Raji (cell line): ENCODE data around the gene UGT1A8.

Source experiments
- POLR2A ChIP-seq: IDR thresholded peaks from 2 replicates; pipeline ENCODE4 v1.6.1; 2011; ENCODE audit warnings: low read depth, low read length, control low read depth; ENCODE audit not compliant: insufficient read depth

Gene UGT1A8

GRCh38 chr2:233799087-233799665 lies 181.7 kb downstream of the UGT1A8 start:
- TF ChIP-seq POLR2A: no peak

GRCh38 chr2:233799716-233800115 lies 182.3 kb downstream of the UGT1A8 start:
- TF ChIP-seq POLR2A: no peak

- no peak for TF ChIP-seq POLR2A
Observed at GRCh38 chr2:233800208-233800607, 182.8 kb downstream of the UGT1A8 start.

- TF ChIP-seq POLR2A: no peak
Observed at GRCh38 chr2:233801357-233802131, 184.1 kb downstream of the UGT1A8 start.

- no peak for TF ChIP-seq POLR2A
Observed at GRCh38 chr2:233802132-233802815, 184.8 kb downstream of the UGT1A8 start.

GRCh38 chr2:233803292-233803911 lies 186.0 kb downstream of the UGT1A8 start:
- TF ChIP-seq POLR2A: no peak

- TF ChIP-seq POLR2A: no peak
Observed at GRCh38 chr2:233803994-233804393, 186.6 kb downstream of the UGT1A8 start.

- no peak for TF ChIP-seq POLR2A
Observed at GRCh38 chr2:233807215-233807865, 189.9 kb downstream of the UGT1A8 start.

GRCh38 chr2:233807966-233808935 lies 190.8 kb downstream of the UGT1A8 start:
- no peak for TF ChIP-seq POLR2A

- no peak for TF ChIP-seq POLR2A
Observed at GRCh38 chr2:233810385-233810784, 193.0 kb downstream of the UGT1A8 start.

GRCh38 chr2:233811087-233811486 lies 193.7 kb downstream of the UGT1A8 start:
- TF ChIP-seq POLR2A: no peak

GRCh38 chr2:233811732-233812131 lies 194.3 kb downstream of the UGT1A8 start:
- TF ChIP-seq POLR2A: no peak

- no peak for TF ChIP-seq POLR2A
Observed at GRCh38 chr2:233813236-233814055, 196.0 kb downstream of the UGT1A8 start.
